T-cell (primary cell): ENCODE data around the gene BMP7. TPM values are rescaled to one million over a fixed set of nuclear protein-coding genes. Genes with fewer than 3 reads are reported as not detected.
"Not testable (repeated sequence)": the region's sequence is repeated elsewhere in the genome, so short reads cannot be mapped to it uniquely, and the experiment has no call there.

Experiments used
- ATAC-seq, 4 experiments: fragments of 200-7000 bp in 3 of 4; fragments of 150-1000 bp in 1 of 4; cut with Tn5 transposase; replicated peaks in 1 of 4; 1 replicate in 3 of 4; 2 replicates in 1 of 4; pipeline ENCODE4 v1.10.0; 2021; ENCODE audit warnings: moderate library complexity in 3 of 4, mild to moderate bottlenecking in 2 of 4, moderate number of reproducible peaks in 1 of 4
- CTCF ChIA-PET, 2 donors: fragments of 300-600 bp; sonication (Branson Sonifier 250); formaldehyde crosslinking; loops; one replicate each; lab custom pipeline; 2022; ENCODE audit warnings: antibody characterized with exemption in 2 of 2; lab: Charles Lee
- POLR2A ChIA-PET, 2 donors: fragments of 300-600 bp; sonication (Branson Sonifier 250); formaldehyde crosslinking; loops; one replicate each; lab custom pipeline; 2022; ENCODE audit warnings: antibody characterized with exemption in 2 of 2; lab: Charles Lee
- DNase-seq, 35 experiments: peaks; one replicate each; pipeline versions ENCODE4 v3.0.0 to v3.0.0-alpha.2; 2013 to 2023
- H3K27ac ChIP-seq: one replicate; pipeline ENCODE4 v1.5.1; 2013; ENCODE audit warnings: low read length
- H3K27me3 ChIP-seq, 2 experiments: replicated peaks in 1 of 2; 1 replicate in 1 of 2; 2 replicates in 1 of 2; pipeline versions ENCODE4 v1.6.1 to v1.7.0; 2013; ENCODE audit warnings: low read length in 1 of 2, mixed read lengths in 1 of 2; ENCODE audit not compliant: control insufficient read depth in 2 of 2, insufficient read depth in 2 of 2; ENCODE audit errors: extremely low read depth in 1 of 2
- H3K36me3 ChIP-seq, 2 donors: 1 replicate in 1 of 2; 2 replicates in 1 of 2; pipeline versions ENCODE4 v1.6.1 to v1.7.0; 2013; ENCODE audit warnings: low read length in 1 of 2; ENCODE audit not compliant: control insufficient read depth in 2 of 2, insufficient read depth in 1 of 2; ENCODE audit errors: extremely low read depth in 1 of 2
- H3K4me1 ChIP-seq, 2 experiments: 1 replicate in 1 of 2; 2 replicates in 1 of 2; pipeline versions ENCODE4 v1.6.1 to v1.7.0; 2013; ENCODE audit warnings: low read length in 2 of 2, mixed read lengths in 1 of 2; ENCODE audit not compliant: insufficient read depth in 2 of 2, control insufficient read depth in 1 of 2; ENCODE audit errors: extremely low read depth in 1 of 2
- H3K4me3 ChIP-seq, 2 donors: 1 replicate in 1 of 2; 2 replicates in 1 of 2; pipeline versions ENCODE4 v1.5.1 to v1.7.0; 2013; ENCODE audit warnings: mild to moderate bottlenecking in 2 of 2, low read length in 1 of 2, moderate library complexity in 1 of 2; ENCODE audit not compliant: control insufficient read depth in 1 of 2; ENCODE audit errors: extremely low read depth in 1 of 2
- H3K9me3 ChIP-seq: 2 replicates; pipeline ENCODE4 v1.7.0; 2013
- H3K27ac Mint-ChIP-seq, 2 donors: one replicate each; pipeline ENCODE4 v1.8.0; 2020 to 2021; ENCODE audit warnings: mild to moderate bottlenecking in 2 of 2, mixed read lengths in 2 of 2
- H3K27me3 Mint-ChIP-seq, 2 donors: one replicate each; pipeline ENCODE4 v1.8.0; 2021 to 2022; ENCODE audit warnings: mixed read lengths in 2 of 2
- H3K36me3 Mint-ChIP-seq: one replicate; pipeline ENCODE4 v1.8.0; 2021; ENCODE audit warnings: mixed read lengths
- H3K4me1 Mint-ChIP-seq, 3 donors: one replicate each; pipeline ENCODE4 v1.8.0; 2020 to 2022; ENCODE audit warnings: mixed read lengths in 3 of 3, mild to moderate bottlenecking in 1 of 3
- H3K4me3 Mint-ChIP-seq, 3 donors: one replicate each; pipeline ENCODE4 v1.8.0; 2020 to 2022; ENCODE audit warnings: mild to moderate bottlenecking in 3 of 3, mixed read lengths in 3 of 3, moderate library complexity in 3 of 3
- H3K9me3 Mint-ChIP-seq, 3 donors: one replicate each; pipeline ENCODE4 v1.8.0; 2020 to 2022; ENCODE audit warnings: mixed read lengths in 3 of 3
- WGBS: methylation state at CpG from one replicate; pipeline ENCODE4 v1.1.5; 2013; ENCODE audit warnings: missing lambda C conversion rate; ENCODE audit not compliant: insufficient coverage; 5-methylcytosine and 5-hydroxymethylcytosine counted together
- total RNA-seq, 35 experiments: library from RNA in 6 of 35; stranded (reverse) in 6 of 35; fragments of 120-200 nt in 1 of 35; gene quantifications; one replicate each; pipeline versions ENCODE4 v1.2.1 to v1.2.4 and lab custom pipeline; 2013 to 2026

Gene BMP7
- total RNA-seq, 5 donors from 2014 or later (not counting 1 experiment from before 2014, with no cell fraction given) = not detected

- Mint-ChIP-seq H3K27me3 (peaks cover 6 to 14% of the 10 kb centered on the region in 2 donors), H3K27ac (no peak overlapping the region), H3K4me3 (no peak overlapping the region), H3K4me1 (no peaks in the 10 kb centered on the region), H3K36me3 (no peaks in the 10 kb centered on the region), H3K9me3 (peaks cover 0 to 3% (median 0%) of the 10 kb centered on the region in 3 donors)
- Histone ChIP-seq H3K4me1 (no peaks in the 10 kb centered on the region), H3K36me3 (no peaks in the 10 kb centered on the region), H3K4me3 (no peak overlapping the region), H3K27me3 (peaks cover 0 to 15% of the 10 kb centered on the region in 2 experiments), H3K9me3 (no peaks in the 10 kb centered on the region), H3K27ac (no peak overlapping the region)
- ChIA-PET POLR2A (no interaction called here), CTCF (no interaction called here)
- DNase-seq = no peak
- ATAC-seq = no peak
- WGBS = 77% methylated on average over 13 of the region's 16 CpGs
These were observed 106.4 kb downstream of the BMP7 start for GRCh38 chr20:57159945-57160610.

- Histone ChIP-seq H3K4me3 (no peak overlapping the region), H3K36me3 (no peaks in the 10 kb centered on the region), H3K27me3 (peaks cover 0 to 8% of the 10 kb centered on the region in 2 experiments), H3K4me1 (no peaks in the 10 kb centered on the region), H3K9me3 (no peaks in the 10 kb centered on the region), H3K27ac (no peak overlapping the region)
- CTCF ChIA-PET = no interaction called here
- no peak for DNase-seq
- peaks cover 0 to 3% (median 0%) of the 10 kb centered on the region in 3 donors for H3K9me3 Mint-ChIP-seq
- H3K27ac Mint-ChIP-seq = no peak overlapping the region
- H3K4me3 Mint-ChIP-seq = no peak overlapping the region
- peaks cover 4 to 11% of the 10 kb centered on the region in 2 donors for H3K27me3 Mint-ChIP-seq
- no peak for ATAC-seq
- POLR2A ChIA-PET = no interaction called here
- H3K36me3 Mint-ChIP-seq = no peaks in the 10 kb centered on the region
- H3K4me1 Mint-ChIP-seq = no peaks in the 10 kb centered on the region
- 80% methylated on average over 7 of the region's 13 CpGs for WGBS
These were observed 107.1 kb downstream of the BMP7 start for GRCh38 chr20:57159193-57159851.

GRCh38 chr20:57158474-57158873 lies 108.0 kb downstream of the BMP7 start:
- no peaks in the 10 kb centered on the region for H3K4me1 ChIP-seq
- Mint-ChIP-seq H3K36me3 (no peaks in the 10 kb centered on the region), H3K9me3 (no peaks in the 10 kb centered on the region), H3K4me1 (no peaks in the 10 kb centered on the region), H3K27me3 (peaks cover 0 to 9% of the 10 kb centered on the region in 2 donors), H3K27ac (no peak overlapping the region), H3K4me3 (no peak overlapping the region)
- peaks cover 0 to 15% of the 10 kb centered on the region in 2 experiments for H3K27me3 ChIP-seq
- WGBS = 62% methylated on average over 6 of the region's 7 CpGs
- ATAC-seq = no peak
- POLR2A ChIA-PET = no interaction called here
- H3K9me3 ChIP-seq = no peaks in the 10 kb centered on the region
- H3K36me3 ChIP-seq = no peaks in the 10 kb centered on the region
- CTCF ChIA-PET = no interaction called here
- H3K4me3 ChIP-seq = no peak overlapping the region
- no peak overlapping the region for H3K27ac ChIP-seq
- DNase-seq = no peak

GRCh38 chr20:57157787-57158186 lies 108.7 kb downstream of the BMP7 start:
- H3K4me3 Mint-ChIP-seq, POLR2A ChIA-PET, H3K27me3 Mint-ChIP-seq, CTCF ChIA-PET, H3K27ac ChIP-seq, DNase-seq, ATAC-seq, H3K4me1 Mint-ChIP-seq, H3K4me3 ChIP-seq, H3K36me3 ChIP-seq, H3K9me3 Mint-ChIP-seq, H3K4me1 ChIP-seq, H3K36me3 Mint-ChIP-seq, H3K9me3 ChIP-seq, H3K27ac Mint-ChIP-seq: not testable (repeated sequence)
- 82% methylated on average over 2 of the region's 9 CpGs for WGBS
- H3K27me3 ChIP-seq = peaks cover 0 to 18% of the 10 kb centered on the region in 2 experiments

- Mint-ChIP-seq H3K4me3 (no peak overlapping the region), H3K36me3 (no peaks in the 10 kb centered on the region), H3K27me3 (peaks cover 0 to 9% of the 10 kb centered on the region in 2 donors), H3K27ac (no peak overlapping the region), H3K9me3 (no peaks in the 10 kb centered on the region), H3K4me1 (no peaks in the 10 kb centered on the region)
- H3K27ac ChIP-seq = no peak overlapping the region
- ATAC-seq = no peak
- ChIA-PET CTCF (no interaction called here), POLR2A (no interaction called here)
- WGBS = 83% methylated on average over 13 of the region's 13 CpGs
- H3K36me3 ChIP-seq = no peaks in the 10 kb centered on the region
- H3K4me1 ChIP-seq = no peaks in the 10 kb centered on the region
- DNase-seq = no peak
- H3K4me3 ChIP-seq = no peak overlapping the region
- H3K9me3 ChIP-seq = no peaks in the 10 kb centered on the region
- H3K27me3 ChIP-seq = peaks cover 0 to 18% of the 10 kb centered on the region in 2 experiments
These were observed 109.2 kb downstream of the BMP7 start for GRCh38 chr20:57157106-57157691.

GRCh38 chr20:57156011-57156729 lies 110.3 kb downstream of the BMP7 start:
- H3K9me3 ChIP-seq = no peaks in the 10 kb centered on the region
- POLR2A ChIA-PET = no interaction called here
- H3K27ac ChIP-seq = no peak overlapping the region
- ATAC-seq (no peak), DNase-seq (no peak)
- no peaks in the 10 kb centered on the region for H3K4me1 ChIP-seq
- no peaks in the 10 kb centered on the region for H3K36me3 ChIP-seq
- CTCF ChIA-PET = no interaction called here
- no peak overlapping the region for H3K4me3 ChIP-seq
- H3K4me3 Mint-ChIP-seq = no peak overlapping the region
- no peak overlapping the region for H3K27ac Mint-ChIP-seq
- peaks cover 0 to 8% of the 10 kb centered on the region in 2 donors for H3K27me3 Mint-ChIP-seq
- peaks cover 0 to 13% of the 10 kb centered on the region in 2 experiments for H3K27me3 ChIP-seq
- 81% methylated on average over 16 of the region's 18 CpGs for WGBS
- no peaks in the 10 kb centered on the region for H3K36me3 Mint-ChIP-seq
- peaks cover 0 to 7% (median 2%) of the 10 kb centered on the region in 3 donors for H3K9me3 Mint-ChIP-seq
- no peaks in the 10 kb centered on the region for H3K4me1 Mint-ChIP-seq
